Transverse colon (tissue), 4 donors: ENCODE measurements around the gene CHST4.

Experiments
- POLR2A ChIP-seq: fragments of 450-650 bp; IDR thresholded peaks from one replicate; pipeline ENCODE4 v1.6.1; 2016; ENCODE audit warnings: antibody characterized with exemption, mild to moderate bottlenecking, moderate library complexity
- POLR2AphosphoS5 ChIP-seq, 3 donors: sonication (generic); formaldehyde crosslinking; IDR thresholded peaks; one replicate each; pipeline ENCODE4 v1.6.1; 2016; ENCODE audit warnings: antibody characterized with exemption in 3 of 3
- TF ChIP-seq, protein P1 (sequence below), 5 experiments: fragments of 200-600 bp in 3 of 5; fragments of 450-650 bp in 2 of 5; sonication (generic) in 3 of 5; IDR thresholded peaks; 1 replicate in 2 of 5; 2 replicates in 3 of 5; pipeline ENCODE4 v1.5.1; 2016 to 2017; ENCODE audit warnings: antibody characterized with exemption in 5 of 5, inconsistent platforms in 3 of 5, mild to moderate bottlenecking in 2 of 5, moderate library complexity in 1 of 5

- TF ChIP-seq POLR2AphosphoS5 (IDR thresholded peaks at IDR 0.05) (no peak), POLR2A (no peak)
- TF ChIP-seq, protein P1, sequence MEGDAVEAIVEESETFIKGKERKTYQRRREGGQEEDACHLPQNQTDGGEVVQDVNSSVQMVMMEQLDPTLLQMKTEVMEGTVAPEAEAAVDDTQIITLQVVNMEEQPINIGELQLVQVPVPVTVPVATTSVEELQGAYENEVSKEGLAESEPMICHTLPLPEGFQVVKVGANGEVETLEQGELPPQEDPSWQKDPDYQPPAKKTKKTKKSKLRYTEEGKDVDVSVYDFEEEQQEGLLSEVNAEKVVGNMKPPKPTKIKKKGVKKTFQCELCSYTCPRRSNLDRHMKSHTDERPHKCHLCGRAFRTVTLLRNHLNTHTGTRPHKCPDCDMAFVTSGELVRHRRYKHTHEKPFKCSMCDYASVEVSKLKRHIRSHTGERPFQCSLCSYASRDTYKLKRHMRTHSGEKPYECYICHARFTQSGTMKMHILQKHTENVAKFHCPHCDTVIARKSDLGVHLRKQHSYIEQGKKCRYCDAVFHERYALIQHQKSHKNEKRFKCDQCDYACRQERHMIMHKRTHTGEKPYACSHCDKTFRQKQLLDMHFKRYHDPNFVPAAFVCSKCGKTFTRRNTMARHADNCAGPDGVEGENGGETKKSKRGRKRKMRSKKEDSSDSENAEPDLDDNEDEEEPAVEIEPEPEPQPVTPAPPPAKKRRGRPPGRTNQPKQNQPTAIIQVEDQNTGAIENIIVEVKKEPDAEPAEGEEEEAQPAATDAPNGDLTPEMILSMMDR (IDR thresholded peaks at IDR 0.05), result no peak
Observed at GRCh38 chr16:71507061-71507460, 19.2 kb upstream of the CHST4 start.
